Coronary artery (tissue), 2 donors: ENCODE data around the gene ATRN.
"Not testable (repeated sequence)": the region's sequence is repeated elsewhere in the genome, so short reads cannot be mapped to it uniquely, and the experiment has no call there.

Experiments used
- DNase-seq: peaks from one replicate; pipeline ENCODE4 v3.0.0-alpha.2; 2017; ENCODE audit warnings: low spot score
- H3K27ac ChIP-seq, 2 donors: fragments of 200-600 bp; sonication (generic); one replicate each; pipeline ENCODE4 v1.5.1; 2016 to 2019
- H3K4me3 ChIP-seq: fragments of 200-600 bp; sonication (generic); 2 replicates; pipeline ENCODE4 v1.5.1; 2016; ENCODE audit warnings: mild to moderate bottlenecking, moderate library complexity
- TF ChIP-seq, protein P1 (sequence below): fragments of 200-600 bp; sonication (generic); IDR thresholded peaks from one replicate; pipeline ENCODE4 v1.5.1; 2019; ENCODE audit warnings: antibody characterized with exemption

Gene ATRN

DNA sequence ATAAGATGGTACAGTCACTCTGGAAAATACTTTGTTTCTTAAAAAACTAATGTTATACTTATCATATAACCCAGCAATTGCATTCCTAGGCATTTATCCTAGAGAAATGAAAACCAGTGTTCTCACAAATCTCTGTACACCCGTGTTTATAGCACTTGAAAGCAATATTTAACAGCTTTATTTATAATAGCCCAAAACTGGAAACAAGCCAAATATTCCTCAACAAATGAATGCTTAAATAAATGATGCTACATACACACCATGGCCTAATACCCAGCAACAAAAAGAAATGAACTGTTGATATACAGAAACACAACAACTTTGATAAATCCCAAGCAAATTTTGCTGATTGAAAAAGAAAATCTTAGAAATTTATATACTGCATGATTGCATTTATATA is 141.1 kb downstream of the ATRN start:
- no peak overlapping the region for H3K27ac ChIP-seq
- TF ChIP-seq, protein P1, sequence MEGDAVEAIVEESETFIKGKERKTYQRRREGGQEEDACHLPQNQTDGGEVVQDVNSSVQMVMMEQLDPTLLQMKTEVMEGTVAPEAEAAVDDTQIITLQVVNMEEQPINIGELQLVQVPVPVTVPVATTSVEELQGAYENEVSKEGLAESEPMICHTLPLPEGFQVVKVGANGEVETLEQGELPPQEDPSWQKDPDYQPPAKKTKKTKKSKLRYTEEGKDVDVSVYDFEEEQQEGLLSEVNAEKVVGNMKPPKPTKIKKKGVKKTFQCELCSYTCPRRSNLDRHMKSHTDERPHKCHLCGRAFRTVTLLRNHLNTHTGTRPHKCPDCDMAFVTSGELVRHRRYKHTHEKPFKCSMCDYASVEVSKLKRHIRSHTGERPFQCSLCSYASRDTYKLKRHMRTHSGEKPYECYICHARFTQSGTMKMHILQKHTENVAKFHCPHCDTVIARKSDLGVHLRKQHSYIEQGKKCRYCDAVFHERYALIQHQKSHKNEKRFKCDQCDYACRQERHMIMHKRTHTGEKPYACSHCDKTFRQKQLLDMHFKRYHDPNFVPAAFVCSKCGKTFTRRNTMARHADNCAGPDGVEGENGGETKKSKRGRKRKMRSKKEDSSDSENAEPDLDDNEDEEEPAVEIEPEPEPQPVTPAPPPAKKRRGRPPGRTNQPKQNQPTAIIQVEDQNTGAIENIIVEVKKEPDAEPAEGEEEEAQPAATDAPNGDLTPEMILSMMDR: no peak
- no peak overlapping the region for H3K4me3 ChIP-seq
- no peak for DNase-seq

DNA sequence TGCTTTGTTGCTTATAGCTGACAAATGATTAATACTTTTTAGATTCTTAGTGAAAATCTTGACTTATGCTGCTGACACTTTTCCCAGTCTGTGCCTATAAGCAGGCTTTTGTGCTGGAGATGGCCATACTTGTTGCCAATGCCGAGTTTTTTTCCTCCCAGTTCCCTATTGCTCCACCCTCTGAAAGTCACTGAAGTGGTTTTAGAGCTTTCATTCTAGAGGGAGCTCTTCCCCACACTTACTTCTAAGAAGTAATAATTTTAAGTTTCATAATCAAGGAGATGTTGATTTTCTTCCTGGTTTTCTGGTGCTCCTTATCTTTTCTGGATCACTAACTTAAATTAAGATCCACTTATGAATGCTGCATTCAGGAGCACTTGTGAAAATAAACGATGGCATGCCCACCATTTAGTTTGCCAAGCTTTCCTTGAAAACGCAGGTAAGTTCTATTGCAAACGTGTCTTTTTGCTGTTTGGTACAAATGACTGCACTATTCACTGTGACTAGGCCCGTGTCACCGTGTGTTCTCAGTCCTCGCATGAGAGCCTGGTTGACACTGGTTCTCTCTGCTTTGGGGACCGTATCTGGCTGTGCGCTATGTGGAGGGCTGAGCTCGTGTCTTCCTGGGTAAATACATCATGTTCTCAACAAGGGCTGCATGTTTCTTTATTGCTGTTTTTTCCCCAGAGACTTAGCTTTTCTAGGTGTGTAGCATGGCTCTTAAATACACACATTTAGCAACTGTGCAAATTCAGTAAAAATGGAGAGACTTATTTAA is 142.2 kb downstream of the ATRN start:
- no peak for DNase-seq
- H3K4me3 ChIP-seq: no peak overlapping the region
- TF ChIP-seq, protein P1: no peak
- no peak overlapping the region for H3K27ac ChIP-seq

- TF ChIP-seq, protein P1: no peak
- no peak for DNase-seq
- no peak overlapping the region for H3K27ac ChIP-seq
- H3K4me3 ChIP-seq: no peak overlapping the region
Measured at GRCh38 chr20:3613821-3614440, 143.1 kb downstream of the ATRN start.

GRCh38 chr20:3614466-3614865 is 143.6 kb downstream of the ATRN start:
- no peak overlapping the region for H3K27ac ChIP-seq

GRCh38 chr20:3615171-3615840 is 144.5 kb downstream of the ATRN start:
- not testable (repeated sequence) for H3K4me3 ChIP-seq, H3K27ac ChIP-seq, DNase-seq

More at GRCh38 chr20:3614466-3614865, 143.6 kb downstream of the ATRN start:
- TF ChIP-seq, protein P1: no peak
- no peak overlapping the region for H3K4me3 ChIP-seq
- DNase-seq: no peak

- no peak for DNase-seq
- TF ChIP-seq, protein P1: no peak
- no peak overlapping the region for H3K4me3 ChIP-seq
- no peak overlapping the region for H3K27ac ChIP-seq
Measured at GRCh38 chr20:3616250-3616649, 145.4 kb downstream of the ATRN start.

- TF ChIP-seq, protein P1: no peak
Measured at GRCh38 chr20:3621111-3621510, 150.3 kb downstream of the ATRN start.

More at GRCh38 chr20:3621111-3621510, 150.3 kb downstream of the ATRN start:
- no peak overlapping the region for H3K27ac ChIP-seq
- no peak for DNase-seq
- H3K4me3 ChIP-seq: no peak overlapping the region
